Esophagus muscularis mucosa (tissue), 4 donors: ENCODE measurements around the gene DOK7. TPM values are rescaled to one million over a fixed set of nuclear protein-coding genes. Genes with fewer than 3 reads are reported as not detected.
"Not testable (repeated sequence)": the region's sequence is repeated elsewhere in the genome, so short reads cannot be mapped to it uniquely, and the experiment has no call there.

Experiments used
- DNase-seq: peaks from one replicate; pipeline ENCODE4 v3.0.0-alpha.2; 2017; ENCODE audit errors: extremely low spot score
- H3K27ac ChIP-seq, 4 donors: fragments of 200-600 bp; sonication (generic); replicated peaks in 1 of 4; 1 replicate in 3 of 4; 2 replicates in 1 of 4; pipeline ENCODE4 v1.5.1; 2016 to 2019; ENCODE audit warnings: mild to moderate bottlenecking in 1 of 4
- H3K27me3 ChIP-seq, 4 donors: fragments of 200-600 bp; sonication (generic); one replicate each; pipeline versions ENCODE4 v1.5.1 to v1.6.0; 2016 to 2019
- H3K36me3 ChIP-seq, 4 donors: fragments of 200-600 bp; sonication (generic); one replicate each; pipeline ENCODE4 v1.5.1; 2016 to 2019
- H3K4me1 ChIP-seq, 4 donors: fragments of 200-600 bp; sonication (generic); one replicate each; pipeline ENCODE4 v1.5.1; 2016 to 2019
- H3K4me3 ChIP-seq, 4 donors: fragments of 200-600 bp; sonication (generic); 1 replicate in 2 of 4; 2 replicates in 2 of 4; pipeline ENCODE4 v1.5.1; 2016 to 2019; ENCODE audit warnings: mild to moderate bottlenecking in 4 of 4, moderate library complexity in 1 of 4
- H3K9me3 ChIP-seq, 4 donors: fragments of 200-600 bp; sonication (generic); 1 replicate in 3 of 4; 2 replicates in 1 of 4; pipeline ENCODE4 v1.5.1; 2016 to 2019
- CTCF ChIP-seq, 3 experiments: fragments of 200-600 bp in 2 of 3; fragments of 450-650 bp in 1 of 3; sonication (generic) in 2 of 3; IDR thresholded peaks; one replicate each; pipeline ENCODE4 v1.5.1; 2017 to 2019; ENCODE audit warnings: antibody characterized with exemption in 3 of 3, mild to moderate bottlenecking in 2 of 3, moderate library complexity in 1 of 3
- EP300 ChIP-seq: sonication (generic); formaldehyde crosslinking; IDR thresholded peaks from one replicate; pipeline ENCODE4 v1.6.1; 2017; ENCODE audit warnings: antibody characterized with exemption
- POLR2A ChIP-seq: fragments of 450-650 bp; IDR thresholded peaks from one replicate; pipeline ENCODE4 v1.6.1; 2017; ENCODE audit warnings: antibody characterized with exemption, moderate library complexity, mild to moderate bottlenecking, low read depth
- POLR2AphosphoS5 ChIP-seq, 2 donors: sonication (generic); formaldehyde crosslinking; IDR thresholded peaks; one replicate each; pipeline ENCODE4 v1.6.1; 2017; ENCODE audit warnings: antibody characterized with exemption in 2 of 2
- WGBS: methylation state at CpG from one replicate; pipeline ENCODE4 v1.1.5; 2018; 5-methylcytosine and 5-hydroxymethylcytosine counted together
- intact Hi-C: fragments of 100-400 bp; cut with DNase I; formaldehyde crosslinking; loops from one replicate; pipeline ENCODE4 v1.15.1; 2023
- total RNA-seq, 4 donors: library from RNA; depleted of rRNA; stranded (reverse); fragments of >200 nt; gene quantifications; one replicate each; pipeline versions ENCODE4 v1.1.0 to v1.2.1, GENCODE V29; 2016

The DOK7 gene
- total RNA-seq, 4 donors from 2014 or later = 0.50 to 1.7 (median 1.4) TPM

- Histone ChIP-seq H3K9me3 (no peaks in the 10 kb centered on the region), H3K4me3 (no peak overlapping the region), H3K36me3 (peaks cover 63 to 98% (median 90%) of the 10 kb centered on the region in 4 donors), H3K4me1 (no peaks in the 10 kb centered on the region), H3K27ac (no peak overlapping the region), H3K27me3 (no peaks in the 10 kb centered on the region)
- WGBS = 95% methylated on average over 6 of the region's 6 CpGs
- TF ChIP-seq POLR2AphosphoS5 (IDR thresholded peaks at IDR 0.05) = no peak
- TF ChIP-seq CTCF (IDR thresholded peaks at IDR 0.05) = no peak
- no peak for TF ChIP-seq EP300
- TF ChIP-seq POLR2A = no peak
- no peak for DNase-seq
- intact Hi-C loops = no loop called here
Observed at GRCh38 chr4:3511187-3511586, 48.1 kb downstream of the DOK7 start.

- H3K27ac ChIP-seq, H3K4me1 ChIP-seq, H3K4me3 ChIP-seq, DNase-seq, H3K9me3 ChIP-seq, H3K27me3 ChIP-seq, intact Hi-C loops: not testable (repeated sequence)
- 93% methylated on average over 4 of the region's 27 CpGs for WGBS
- H3K36me3 ChIP-seq = peaks cover 63 to 98% (median 90%) of the 10 kb centered on the region in 4 donors
Observed at GRCh38 chr4:3511601-3512000, 48.5 kb downstream of the DOK7 start.

GRCh38 chr4:3512279-3512678 is 49.2 kb downstream of the DOK7 start:
- no peak for TF ChIP-seq EP300
- TF ChIP-seq POLR2A = no peak
- TF ChIP-seq POLR2AphosphoS5 (IDR thresholded peaks at IDR 0.05) = no peak
- TF ChIP-seq CTCF (IDR thresholded peaks at IDR 0.05) = no peak
- 90% methylated on average over 12 of the region's 13 CpGs for WGBS
- no peak for DNase-seq
- H3K9me3 ChIP-seq = no peaks in the 10 kb centered on the region
- H3K4me1 ChIP-seq = no peaks in the 10 kb centered on the region
- H3K27me3 ChIP-seq = no peaks in the 10 kb centered on the region
- H3K4me3 ChIP-seq = no peak overlapping the region
- intact Hi-C loops = no loop called here
- peaks cover 63 to 98% (median 91%) of the 10 kb centered on the region in 4 donors for H3K36me3 ChIP-seq
- no peak overlapping the region for H3K27ac ChIP-seq

GRCh38 chr4:3512719-3513118 is 49.6 kb downstream of the DOK7 start:
- Histone ChIP-seq H3K4me1 (no peaks in the 10 kb centered on the region), H3K27ac (no peak overlapping the region), H3K27me3 (no peaks in the 10 kb centered on the region), H3K9me3 (no peaks in the 10 kb centered on the region), H3K36me3 (peaks cover 67 to 98% (median 95%) of the 10 kb centered on the region in 4 donors), H3K4me3 (no peak overlapping the region)
- intact Hi-C loops = no loop called here
- 96% methylated on average over 9 of the region's 22 CpGs for WGBS
- TF ChIP-seq POLR2A (no peak), CTCF (IDR thresholded peaks at IDR 0.05) (no peak), EP300 (no peak), POLR2AphosphoS5 (IDR thresholded peaks at IDR 0.05) (no peak)
- no peak for DNase-seq

- TF ChIP-seq POLR2A (no peak), POLR2AphosphoS5 (IDR thresholded peaks at IDR 0.05) (no peak), CTCF (IDR thresholded peaks at IDR 0.05) (no peak), EP300 (no peak)
- no peak for DNase-seq
- WGBS = 93% methylated on average over 16 of the region's 18 CpGs
- Histone ChIP-seq H3K4me3 (no peak overlapping the region), H3K36me3 (peaks cover 68 to 98% (median 95%) of the 10 kb centered on the region in 4 donors), H3K9me3 (no peaks in the 10 kb centered on the region), H3K27me3 (no peaks in the 10 kb centered on the region), H3K27ac (no peak overlapping the region), H3K4me1 (no peaks in the 10 kb centered on the region)
- intact Hi-C loops = no loop called here
Observed at GRCh38 chr4:3513807-3514206, 50.7 kb downstream of the DOK7 start.
